COLO829 (cell line): ENCODE results near the gene PGAM5.
"Not testable (repeated sequence)": the region's sequence is repeated elsewhere in the genome, so short reads cannot be mapped to it uniquely, and the experiment has no call there.

Experiments
- DNase-seq: peaks from one replicate; pipeline ENCODE4 v3.0.0; 2012; ENCODE audit warnings: low spot score

The PGAM5 gene

GRCh38 chr12:132747896-132748295, 37.3 kb downstream of the PGAM5 start:
- no peak for DNase-seq

- DNase-seq: no peak
These were observed 37.7 kb downstream of the PGAM5 start for GRCh38 chr12:132748319-132748718.

DNA sequence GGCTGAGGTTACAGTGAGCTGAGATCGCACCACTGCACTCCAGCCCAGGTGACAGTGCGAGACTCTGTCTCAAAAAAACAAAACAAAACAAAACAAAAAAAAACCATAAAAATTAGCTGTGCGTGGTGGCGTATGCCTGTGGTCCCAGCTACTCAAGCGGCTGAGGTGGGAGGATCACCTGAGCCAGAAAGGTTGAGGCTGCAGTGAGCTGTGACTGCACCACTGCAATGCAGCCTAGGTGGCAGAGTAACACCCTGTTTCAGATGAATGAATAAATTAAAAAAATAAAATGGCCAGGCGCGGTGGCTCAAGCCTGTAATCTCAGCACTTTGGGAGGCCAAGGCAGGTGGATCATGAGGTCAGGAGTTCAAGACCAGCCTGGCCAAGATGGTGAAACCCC, 43.0 kb downstream of the PGAM5 start:
- not testable (repeated sequence) for DNase-seq

DNA sequence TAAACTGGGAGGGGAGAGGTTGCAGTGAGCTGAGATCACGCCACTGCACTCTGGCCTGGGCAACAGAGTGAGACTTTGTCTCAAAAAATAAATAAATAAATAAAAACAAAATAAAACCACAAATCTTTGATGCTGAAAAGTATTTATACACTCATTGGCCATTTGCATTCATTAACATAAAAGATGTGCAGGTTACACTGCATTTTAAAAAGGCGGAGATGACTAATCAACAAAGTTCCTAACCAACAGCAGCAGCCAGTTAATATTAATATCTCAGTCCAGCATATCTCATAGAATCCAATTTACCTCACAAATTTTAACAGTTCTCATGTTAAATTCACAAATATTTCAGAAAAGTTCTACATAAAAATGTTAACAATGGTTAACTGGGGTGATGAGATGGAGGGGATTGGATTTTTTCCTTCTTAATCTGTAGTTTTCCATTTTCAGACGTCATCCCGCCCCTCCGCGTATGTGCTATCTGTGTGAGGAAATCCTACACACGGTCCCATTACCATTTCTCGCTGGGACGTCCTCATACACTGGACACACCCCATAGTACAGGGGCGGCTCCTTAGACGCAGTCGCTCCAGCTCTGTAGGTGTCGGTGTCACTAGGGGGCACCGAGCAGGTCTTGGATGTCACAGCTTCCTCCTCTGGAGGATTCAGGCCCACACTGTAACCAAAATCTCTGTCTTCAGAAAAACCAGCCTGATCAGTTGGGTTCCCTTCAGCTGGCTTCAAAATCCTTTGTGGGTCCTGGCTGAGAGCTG, 43.7 kb downstream of the PGAM5 start:
- DNase-seq: no peak

- not testable (repeated sequence) for DNase-seq
These were observed 48.2 kb downstream of the PGAM5 start for GRCh38 chr12:132758825-132759224.

DNA sequence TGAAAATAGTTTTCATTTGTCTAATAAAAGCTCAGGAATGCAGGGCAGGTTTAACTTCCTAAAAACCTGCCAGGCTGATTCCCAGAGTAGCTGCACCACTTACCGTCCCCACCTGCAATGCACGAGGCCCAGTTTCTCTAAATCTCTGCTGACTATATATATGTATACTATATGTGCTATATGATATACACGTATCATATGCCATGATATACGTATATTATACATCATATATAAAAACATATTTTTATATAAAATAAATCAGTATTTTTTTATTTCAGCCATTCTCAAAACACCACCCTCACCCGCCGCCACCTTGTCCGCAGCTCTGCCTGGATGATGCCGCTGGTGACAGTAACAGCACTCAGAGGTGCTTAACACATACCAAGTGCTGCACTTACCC, 48.7 kb downstream of the PGAM5 start:
- DNase-seq: no peak

DNA sequence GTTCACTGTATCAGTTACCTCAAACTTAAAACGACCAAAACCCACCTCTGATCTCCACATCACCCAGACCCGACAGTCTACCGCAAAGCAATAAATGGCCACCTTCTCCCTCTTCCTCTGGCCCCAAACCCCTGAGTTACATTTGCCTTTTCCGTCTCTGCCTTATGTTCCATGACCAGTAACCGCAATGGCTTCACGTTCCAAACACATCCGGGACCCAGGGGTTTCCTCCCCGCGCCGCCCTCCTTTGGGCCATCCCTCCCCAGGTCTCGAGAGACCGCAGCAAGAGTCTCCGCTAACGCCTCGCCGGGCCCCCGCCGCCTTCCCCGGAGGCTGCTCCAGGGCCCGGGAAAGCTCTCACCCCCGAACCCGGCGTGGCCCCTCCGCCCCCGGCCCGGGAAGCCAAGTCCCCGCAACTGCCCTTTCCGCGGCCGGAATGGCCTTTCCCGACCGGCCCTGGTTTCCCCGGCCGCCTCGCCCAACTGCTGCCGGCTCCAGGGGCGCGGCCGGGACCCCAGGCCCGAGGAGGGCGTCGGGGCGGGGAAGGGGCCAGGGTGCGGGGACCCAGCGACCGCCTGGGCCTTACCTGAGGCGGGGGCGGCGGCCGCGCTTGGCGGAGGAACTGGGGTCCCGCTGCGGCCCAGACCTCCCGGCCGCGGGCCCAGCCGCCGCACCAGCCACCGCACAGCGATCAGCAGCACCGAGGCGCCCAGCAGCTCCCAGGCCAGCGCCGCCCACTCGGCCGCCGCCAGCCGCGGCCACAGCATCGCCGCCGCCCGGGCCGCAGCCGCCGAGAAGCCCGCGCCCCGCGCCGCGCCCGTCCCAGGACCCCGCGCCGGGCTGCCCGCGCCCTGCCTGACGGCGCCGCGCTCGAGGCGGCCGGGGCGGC, 50.6 kb downstream of the PGAM5 start, which contains the start of gene ANKLE2:
Gene ANKLE2 (minus strand): TSS at position 801 of the 889 bp plus-strand sequence. CDS start 34 bp downstream, at position 767.
- no peak for DNase-seq

- peak; percentile 71 for DNase-seq
These were observed 51.4 kb downstream of the PGAM5 start for GRCh38 chr12:132761921-132762583.

GRCh38 chr12:132764231-132764630, 53.6 kb downstream of the PGAM5 start:
- no peak for DNase-seq

DNA sequence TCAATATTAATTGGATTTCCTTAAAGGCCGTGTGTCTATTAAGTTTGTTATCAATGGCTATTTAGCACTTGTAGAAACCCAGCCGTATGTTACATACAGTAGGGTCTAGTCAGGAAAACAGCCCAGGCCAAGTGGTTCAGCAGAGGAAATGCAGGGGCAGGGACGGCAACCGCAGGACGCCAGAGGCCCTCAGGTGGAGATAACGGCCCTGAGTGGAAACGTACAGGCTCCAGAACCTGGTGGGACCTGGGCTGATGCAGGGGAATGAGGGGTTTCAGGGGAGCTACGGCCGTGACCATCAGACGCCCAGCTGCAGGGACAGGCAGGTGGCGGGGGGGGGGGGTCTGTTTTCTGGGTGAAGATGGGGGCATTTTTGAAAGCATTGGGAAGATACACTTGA, 54.7 kb downstream of the PGAM5 start:
- no peak for DNase-seq

DNA sequence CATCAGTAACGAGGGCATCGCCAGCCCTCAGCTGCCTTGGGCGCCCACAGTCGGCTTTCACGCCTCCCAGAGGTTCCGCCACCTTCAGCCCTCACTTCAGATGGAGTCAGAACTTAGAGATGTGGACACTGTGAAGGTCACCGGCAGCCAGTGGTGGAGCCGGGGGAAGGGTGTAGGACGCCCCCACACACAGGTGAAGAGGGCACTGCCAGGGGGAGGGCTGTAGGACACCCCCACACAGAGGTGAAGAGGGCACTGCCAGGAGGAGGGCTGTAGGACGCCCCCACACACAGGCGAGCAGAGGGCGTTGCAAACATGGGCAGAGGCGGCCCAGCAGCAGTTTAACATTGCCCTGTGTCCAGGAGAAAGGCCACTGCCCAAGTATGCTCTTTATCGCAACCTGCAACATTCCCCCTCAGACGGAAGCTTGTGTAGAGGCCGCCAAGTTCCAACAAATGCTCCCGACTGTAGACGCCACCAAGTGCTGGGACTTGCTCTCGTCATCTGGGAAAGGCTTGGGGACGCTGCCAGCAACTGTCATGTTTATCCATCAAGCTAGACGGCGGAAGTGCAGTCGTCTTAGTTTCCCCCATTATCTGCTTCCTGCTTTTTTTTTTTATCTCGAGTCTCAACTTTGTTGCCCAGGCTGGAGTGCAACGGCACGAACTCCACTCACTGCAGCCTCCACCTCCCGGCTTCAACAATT, 55.9 kb downstream of the PGAM5 start:
- DNase-seq: no peak

DNA sequence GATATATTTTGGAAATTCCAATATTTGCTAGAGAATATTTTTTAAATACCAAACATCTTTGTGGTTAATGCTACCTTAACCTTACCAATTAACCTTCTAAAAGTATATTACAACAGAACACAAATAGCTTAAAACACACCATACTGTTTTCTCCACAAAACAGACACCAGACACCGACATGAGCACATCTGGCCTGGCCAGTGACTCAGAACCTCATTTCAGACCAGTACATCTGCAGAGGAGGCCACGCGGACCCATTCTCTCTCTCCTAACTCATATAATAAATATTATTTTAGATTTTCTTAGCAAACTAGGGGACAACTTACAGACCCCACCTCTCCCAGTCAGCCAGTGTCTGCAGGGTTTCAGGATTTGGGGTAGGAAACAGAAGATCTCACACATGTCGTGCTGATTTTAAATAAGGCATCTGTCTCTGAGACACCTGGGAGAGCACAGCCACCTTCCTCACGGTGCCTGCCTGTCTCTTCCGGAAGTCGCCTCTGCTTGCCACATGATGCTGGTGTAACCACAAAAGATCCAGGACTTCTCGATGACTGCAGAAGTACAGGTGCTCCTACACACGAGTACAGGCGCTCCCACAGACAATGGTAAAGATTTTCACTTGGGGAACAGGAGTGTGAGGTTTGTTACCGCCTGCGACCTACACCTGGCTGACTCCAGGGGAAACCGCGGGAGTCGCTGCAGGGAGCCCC, 60.6 kb downstream of the PGAM5 start:
- no peak for DNase-seq
